ENCODE measurements around the gene SHISAL1.

GRCh38 chr22:44245438-44245837 is 67.3 kb downstream of the SHISAL1 start:
- TF ChIP-seq, protein P1, sequence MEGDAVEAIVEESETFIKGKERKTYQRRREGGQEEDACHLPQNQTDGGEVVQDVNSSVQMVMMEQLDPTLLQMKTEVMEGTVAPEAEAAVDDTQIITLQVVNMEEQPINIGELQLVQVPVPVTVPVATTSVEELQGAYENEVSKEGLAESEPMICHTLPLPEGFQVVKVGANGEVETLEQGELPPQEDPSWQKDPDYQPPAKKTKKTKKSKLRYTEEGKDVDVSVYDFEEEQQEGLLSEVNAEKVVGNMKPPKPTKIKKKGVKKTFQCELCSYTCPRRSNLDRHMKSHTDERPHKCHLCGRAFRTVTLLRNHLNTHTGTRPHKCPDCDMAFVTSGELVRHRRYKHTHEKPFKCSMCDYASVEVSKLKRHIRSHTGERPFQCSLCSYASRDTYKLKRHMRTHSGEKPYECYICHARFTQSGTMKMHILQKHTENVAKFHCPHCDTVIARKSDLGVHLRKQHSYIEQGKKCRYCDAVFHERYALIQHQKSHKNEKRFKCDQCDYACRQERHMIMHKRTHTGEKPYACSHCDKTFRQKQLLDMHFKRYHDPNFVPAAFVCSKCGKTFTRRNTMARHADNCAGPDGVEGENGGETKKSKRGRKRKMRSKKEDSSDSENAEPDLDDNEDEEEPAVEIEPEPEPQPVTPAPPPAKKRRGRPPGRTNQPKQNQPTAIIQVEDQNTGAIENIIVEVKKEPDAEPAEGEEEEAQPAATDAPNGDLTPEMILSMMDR (IDR thresholded peaks at IDR 0.05) = no peak
- TF ChIP-seq EP300 (IDR thresholded peaks at IDR 0.05) (no peak), POLR2A (IDR thresholded peaks at IDR 0.05) (no peak)

Data from ovary (tissue), 3 donors.